GM13977 (cell line): ENCODE results near the gene TOMM5.

ENCODE experiments used
- DNase-seq: peaks from one replicate; pipeline ENCODE4 v3.0.0; 2012; ENCODE audit warnings: low spot score
- in situ Hi-C: fragments of 300-500 bp; cut with MboI; formaldehyde crosslinking; loops from one replicate; pipeline ENCODE4 v1.12.0; 2022; ENCODE audit warnings: low sequenced_read_pairs, low pct_unique_long_range_greater_than_20kb, mixed read lengths, inconsistent platforms; ENCODE audit not compliant: unreplicated experiment
- TF ChIP-seq, protein P1 (sequence below): IDR thresholded peaks from 2 replicates; pipeline ENCODE4 v1.5.1; 2012; ENCODE audit warnings: mild to moderate bottlenecking, control low read depth; ENCODE audit not compliant: insufficient read depth; ENCODE audit errors: extremely low read depth, missing control alignments

The TOMM5 gene

DNA sequence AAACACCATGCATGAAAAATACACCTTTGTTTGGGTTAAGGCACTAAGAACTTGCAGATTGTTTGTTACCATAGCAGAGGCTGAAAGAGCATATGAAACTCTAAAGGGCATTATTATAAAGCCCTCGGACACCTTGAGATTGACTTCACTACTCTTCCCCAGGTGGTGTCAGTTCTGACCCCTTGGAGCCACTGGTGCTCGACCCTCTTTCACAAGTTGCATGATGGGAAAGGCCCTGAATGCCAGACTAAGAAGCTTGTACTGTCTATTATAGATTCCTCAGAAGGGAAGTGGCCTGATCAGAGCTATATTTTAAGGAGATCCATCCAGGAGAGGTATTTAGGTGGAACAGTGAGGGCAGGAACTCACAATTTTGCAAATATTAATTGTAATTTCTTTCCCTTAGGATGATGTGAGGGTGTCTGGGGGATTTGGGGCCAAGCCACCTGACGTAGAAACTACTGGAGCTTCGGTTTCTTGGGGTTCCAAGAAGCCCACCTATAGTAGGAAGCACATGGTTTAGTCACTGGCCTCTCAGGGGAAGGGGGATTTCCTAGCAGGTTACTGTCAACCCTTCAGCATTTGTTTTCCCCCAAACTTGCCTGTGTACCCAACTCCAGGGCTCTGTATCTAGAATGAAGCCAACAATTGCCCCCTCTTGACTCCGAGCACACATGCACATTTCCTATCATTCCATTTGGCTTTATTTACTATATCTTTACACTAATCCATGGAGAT lies 32.4 kb downstream of the TOMM5 start:
- no peak for DNase-seq
- TF ChIP-seq, protein P1, sequence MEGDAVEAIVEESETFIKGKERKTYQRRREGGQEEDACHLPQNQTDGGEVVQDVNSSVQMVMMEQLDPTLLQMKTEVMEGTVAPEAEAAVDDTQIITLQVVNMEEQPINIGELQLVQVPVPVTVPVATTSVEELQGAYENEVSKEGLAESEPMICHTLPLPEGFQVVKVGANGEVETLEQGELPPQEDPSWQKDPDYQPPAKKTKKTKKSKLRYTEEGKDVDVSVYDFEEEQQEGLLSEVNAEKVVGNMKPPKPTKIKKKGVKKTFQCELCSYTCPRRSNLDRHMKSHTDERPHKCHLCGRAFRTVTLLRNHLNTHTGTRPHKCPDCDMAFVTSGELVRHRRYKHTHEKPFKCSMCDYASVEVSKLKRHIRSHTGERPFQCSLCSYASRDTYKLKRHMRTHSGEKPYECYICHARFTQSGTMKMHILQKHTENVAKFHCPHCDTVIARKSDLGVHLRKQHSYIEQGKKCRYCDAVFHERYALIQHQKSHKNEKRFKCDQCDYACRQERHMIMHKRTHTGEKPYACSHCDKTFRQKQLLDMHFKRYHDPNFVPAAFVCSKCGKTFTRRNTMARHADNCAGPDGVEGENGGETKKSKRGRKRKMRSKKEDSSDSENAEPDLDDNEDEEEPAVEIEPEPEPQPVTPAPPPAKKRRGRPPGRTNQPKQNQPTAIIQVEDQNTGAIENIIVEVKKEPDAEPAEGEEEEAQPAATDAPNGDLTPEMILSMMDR, result no peak
- in situ Hi-C loops, result no loop called here

DNA sequence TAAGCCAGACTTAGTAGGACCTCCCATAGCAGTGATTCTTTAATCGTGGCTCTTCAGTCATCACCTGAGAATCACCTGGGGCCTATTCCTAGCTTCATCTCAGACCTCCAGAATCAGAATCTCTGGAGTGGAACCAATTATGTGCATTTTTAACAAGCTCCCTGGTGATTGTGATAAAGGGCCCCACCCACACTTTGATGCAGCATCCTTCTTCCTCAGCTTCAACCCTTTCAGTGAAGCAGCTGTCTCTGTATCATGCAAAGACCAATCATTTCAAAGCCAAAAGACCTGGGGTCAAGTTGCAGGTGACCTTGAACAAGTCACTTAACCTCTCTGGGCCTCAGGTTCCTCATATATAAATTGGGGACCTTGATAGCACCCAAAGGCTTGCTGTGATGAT lies 33.3 kb downstream of the TOMM5 start:
- in situ Hi-C loops, result no loop called here
- TF ChIP-seq, protein P1, result no peak
- no peak for DNase-seq

DNA sequence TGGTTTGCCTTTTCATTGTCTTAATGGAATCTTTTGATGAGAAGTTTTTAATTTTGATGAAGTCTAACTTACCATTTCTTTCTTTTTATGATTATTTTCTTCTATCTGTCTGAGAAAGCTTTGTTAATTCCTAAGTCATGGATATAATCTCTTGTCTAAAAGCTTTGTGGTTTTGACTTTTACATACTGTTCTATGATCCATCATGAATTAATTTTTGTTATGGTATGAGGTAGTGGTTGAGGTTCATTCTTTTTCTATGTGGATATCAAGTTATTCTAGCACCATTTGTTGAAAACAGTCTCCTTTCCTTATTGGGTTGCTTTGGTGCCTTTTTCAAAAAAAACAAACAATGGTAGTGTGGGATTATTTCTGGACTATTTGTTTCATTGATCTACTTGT lies 36.6 kb downstream of the TOMM5 start:
- no peak for DNase-seq
- TF ChIP-seq, protein P1, result no peak
- in situ Hi-C loops, result no loop called here

DNA sequence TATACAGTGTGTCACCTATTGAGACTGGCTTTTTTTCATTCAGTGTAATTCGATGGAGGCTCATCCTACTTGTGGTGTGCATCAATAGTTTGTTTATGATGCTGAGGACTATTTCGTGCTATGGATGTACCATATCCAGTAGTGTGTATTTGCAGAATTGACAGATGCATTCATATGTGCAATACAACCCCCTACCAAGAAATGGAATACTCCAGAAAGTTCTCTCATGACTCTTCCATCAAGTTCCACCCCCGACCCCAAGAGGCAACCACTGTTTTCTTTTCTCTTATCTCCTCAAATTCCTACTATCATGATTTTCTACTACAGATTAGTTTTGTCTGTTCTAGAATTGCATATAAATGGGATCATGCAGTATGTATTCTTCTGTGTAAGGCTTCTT lies 38.1 kb downstream of the TOMM5 start:
- DNase-seq, result no peak
- TF ChIP-seq, protein P1, result no peak
- in situ Hi-C loops, result no loop called here

DNA sequence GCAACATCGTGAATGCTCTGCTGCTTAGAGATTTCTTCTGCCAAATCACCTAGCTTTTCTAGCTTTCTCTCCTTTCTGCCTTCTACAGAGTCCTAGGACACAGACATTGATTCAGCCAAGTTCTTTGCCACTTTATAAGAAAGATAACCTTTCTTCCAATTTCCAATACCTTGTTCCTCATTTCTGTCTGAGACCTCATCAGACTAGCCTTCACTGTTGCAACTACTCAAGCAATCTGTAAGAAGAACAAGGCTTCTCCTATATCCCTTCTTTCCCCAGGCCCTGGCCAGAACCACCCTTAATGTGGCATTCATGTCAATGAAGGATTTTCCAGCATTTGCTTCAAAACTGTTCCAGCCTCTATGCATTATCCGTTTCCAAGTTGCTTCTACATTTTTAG lies 40.5 kb downstream of the TOMM5 start:
- TF ChIP-seq, protein P1, result no peak
- no peak for DNase-seq
- in situ Hi-C loops, result no loop called here

DNA sequence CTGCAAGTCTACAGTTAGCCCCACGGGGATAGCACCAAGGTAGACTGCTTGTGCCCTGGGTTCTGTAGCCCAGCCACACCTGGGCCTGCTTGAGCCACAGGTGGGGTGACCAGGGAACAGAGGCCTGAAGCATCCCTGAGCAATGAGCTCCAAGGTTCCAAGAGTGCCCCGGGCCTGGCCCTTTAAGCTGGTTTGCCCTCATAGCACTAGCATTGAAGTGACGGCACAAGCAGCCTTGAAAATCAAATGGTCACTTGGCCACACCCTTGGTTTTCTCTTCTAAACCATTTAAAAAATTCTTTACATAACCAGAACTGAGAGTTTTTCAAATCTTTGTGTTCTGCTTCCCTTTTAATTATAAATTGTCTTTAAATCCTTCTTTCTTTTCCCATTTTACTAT lies 40.9 kb downstream of the TOMM5 start:
- DNase-seq, result no peak
- TF ChIP-seq, protein P1, result no peak
- in situ Hi-C loops, result no loop called here

DNA sequence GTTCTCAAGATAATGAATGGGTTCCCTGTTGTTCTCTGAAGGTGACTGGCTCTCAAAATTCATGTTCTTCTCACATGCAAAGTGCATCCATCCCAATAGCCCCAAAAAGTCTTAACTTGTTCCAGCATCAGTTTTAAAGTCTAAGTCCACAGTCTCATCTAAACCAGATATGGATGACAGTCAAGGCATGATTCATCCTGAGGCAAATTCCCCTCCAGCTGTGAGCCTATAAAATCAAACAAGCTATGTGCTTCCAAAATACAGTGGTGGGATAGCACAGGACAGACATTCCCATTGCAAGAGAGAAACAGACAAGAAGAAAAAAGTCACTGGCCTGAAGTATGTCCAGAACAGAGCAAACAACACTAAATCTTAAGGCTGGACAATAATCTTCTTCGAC lies 41.6 kb downstream of the TOMM5 start:
- TF ChIP-seq, protein P1, result no peak
- DNase-seq, result no peak

More for the DNA sequence above, 41.6 kb downstream of the TOMM5 start:
- in situ Hi-C loops, result no loop called here
